ENCODE results near the gene USP24. TPM values are rescaled to one million over a fixed set of nuclear protein-coding genes. Genes with fewer than 3 reads are reported as not detected.

Gene USP24
- total RNA-seq, 1 donor from 2014 or later = 58.6 TPM

DNA sequence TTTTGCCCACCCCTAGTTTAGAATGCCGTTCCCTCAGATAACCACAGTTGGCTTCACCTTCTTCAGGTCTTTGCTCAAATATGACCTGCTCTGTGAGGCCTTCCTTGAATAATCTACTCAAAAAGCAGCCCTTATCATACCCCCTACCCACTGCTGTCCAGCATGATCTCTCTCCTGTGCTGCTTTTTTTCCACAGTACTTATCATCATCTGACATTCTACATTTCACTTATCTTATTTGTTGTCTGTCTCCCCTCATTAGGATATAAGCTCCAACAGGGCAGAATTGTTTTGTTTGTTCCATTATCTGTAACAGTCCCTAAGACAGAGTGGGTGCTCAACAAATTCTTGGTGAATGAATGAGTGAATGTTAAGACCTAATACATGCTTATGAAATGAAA lies 18.1 kb downstream of the USP24 start:
- no peak for DNase-seq

GRCh38 chr1:55196433-55197035 lies 18.6 kb downstream of the USP24 start:
- DNase-seq = no peak

- no peak for DNase-seq
Measured at GRCh38 chr1:55195521-55196233, 19.5 kb downstream of the USP24 start.

DNA sequence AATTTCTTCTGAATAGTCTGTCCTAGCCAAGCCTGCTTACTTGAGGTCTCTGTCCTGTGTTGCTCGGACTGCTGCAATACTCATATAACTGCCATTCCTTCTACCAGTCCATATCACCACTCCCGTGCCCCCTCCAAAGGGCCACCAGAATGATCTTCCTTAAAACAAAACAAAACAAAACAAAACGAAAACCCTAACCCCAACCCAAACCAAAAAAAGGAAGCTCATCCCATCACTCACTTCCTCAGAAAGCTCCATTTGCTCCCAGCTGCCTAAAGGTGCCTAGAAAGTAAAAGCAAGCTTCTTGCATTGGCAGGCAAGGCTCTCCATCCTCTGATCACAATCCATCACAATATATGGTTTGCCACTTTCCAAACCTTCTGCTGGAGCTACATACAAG lies 20.3 kb downstream of the USP24 start:
- DNase-seq = no peak

- no peak for DNase-seq
Measured at GRCh38 chr1:55192093-55192492, 23.1 kb downstream of the USP24 start.

DNA sequence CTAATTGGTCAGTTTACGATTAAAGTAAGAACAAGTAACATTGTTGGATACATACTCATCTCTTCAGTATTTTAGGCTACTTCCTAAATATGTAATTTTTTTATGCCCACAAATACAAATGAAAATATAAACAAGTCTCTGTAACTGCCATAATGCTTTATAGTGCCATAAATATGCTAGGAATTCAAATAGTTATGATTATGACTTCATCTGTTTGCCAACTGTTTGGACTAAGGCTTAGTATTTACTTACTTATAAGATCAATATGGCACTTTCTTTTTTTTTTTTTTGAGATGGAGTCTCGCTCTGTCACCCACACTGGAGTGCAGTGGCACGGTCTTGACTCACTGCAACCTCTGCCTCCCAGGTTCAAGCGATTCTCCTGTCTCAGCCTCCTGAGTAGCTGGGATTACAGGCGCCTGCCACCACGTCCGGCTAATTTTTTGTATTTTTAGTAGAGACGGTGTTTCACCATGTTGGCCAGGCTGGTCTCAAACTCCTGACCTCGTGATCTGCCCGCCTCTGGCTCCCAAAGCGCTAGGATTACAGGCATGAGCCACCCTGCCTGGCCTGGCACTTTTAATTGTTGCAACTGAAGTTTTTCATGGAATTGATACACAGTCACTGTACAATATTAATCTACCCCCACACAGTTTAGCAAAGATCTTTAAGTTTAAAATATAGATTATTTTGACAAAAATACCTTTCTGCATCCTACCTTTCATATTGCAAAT lies 23.8 kb downstream of the USP24 start:
- DNase-seq = peak; percentile 19

GRCh38 chr1:55190109-55190508 lies 25.1 kb downstream of the USP24 start:
- no peak for DNase-seq

DNA sequence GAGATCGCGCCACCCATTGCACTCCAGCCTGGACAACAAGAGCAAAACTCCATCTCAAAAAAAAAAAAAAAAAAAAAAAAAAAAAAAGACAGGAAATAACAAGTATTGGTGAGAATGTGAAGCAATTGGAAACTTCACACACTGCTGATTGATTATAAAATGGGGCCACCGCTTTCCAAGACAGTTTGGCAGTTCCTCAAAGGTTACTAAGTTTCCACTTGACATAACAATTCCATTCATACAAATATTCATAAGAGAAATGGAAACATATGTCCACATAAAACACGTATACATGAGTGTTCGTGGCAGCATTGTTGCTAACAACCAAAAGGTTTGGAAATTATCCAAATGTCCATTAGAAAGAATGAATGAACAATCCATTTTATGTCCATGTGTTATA lies 26.3 kb downstream of the USP24 start:
- DNase-seq = no peak

DNA sequence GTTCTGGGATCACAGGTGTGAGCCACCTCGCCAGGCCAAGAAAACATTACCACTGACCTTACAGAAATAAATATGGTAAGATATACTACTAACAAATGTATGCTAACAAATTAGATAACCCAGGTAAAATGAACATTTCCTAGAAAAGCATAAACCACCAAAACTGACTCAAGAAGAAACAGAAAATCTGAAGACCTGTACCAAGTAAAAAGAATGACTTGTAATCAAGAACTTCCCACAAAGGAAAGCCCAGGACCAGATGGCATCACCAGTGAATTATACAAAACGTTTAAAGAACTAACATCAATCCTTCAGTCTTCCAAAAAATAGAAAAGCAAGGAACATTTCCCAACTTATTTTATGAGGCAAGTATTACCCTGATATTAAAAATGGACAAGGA lies 29.3 kb downstream of the USP24 start:
- DNase-seq = no peak

GRCh38 chr1:55184859-55185258 lies 30.3 kb downstream of the USP24 start:
- no peak for DNase-seq

GRCh38 chr1:55181666-55182065 lies 33.5 kb downstream of the USP24 start:
- no peak for DNase-seq

- no peak for DNase-seq
Measured at GRCh38 chr1:55180075-55180670, 35.0 kb downstream of the USP24 start.

- DNase-seq = no peak
Measured at GRCh38 chr1:55179177-55179835, 35.9 kb downstream of the USP24 start.

DNA sequence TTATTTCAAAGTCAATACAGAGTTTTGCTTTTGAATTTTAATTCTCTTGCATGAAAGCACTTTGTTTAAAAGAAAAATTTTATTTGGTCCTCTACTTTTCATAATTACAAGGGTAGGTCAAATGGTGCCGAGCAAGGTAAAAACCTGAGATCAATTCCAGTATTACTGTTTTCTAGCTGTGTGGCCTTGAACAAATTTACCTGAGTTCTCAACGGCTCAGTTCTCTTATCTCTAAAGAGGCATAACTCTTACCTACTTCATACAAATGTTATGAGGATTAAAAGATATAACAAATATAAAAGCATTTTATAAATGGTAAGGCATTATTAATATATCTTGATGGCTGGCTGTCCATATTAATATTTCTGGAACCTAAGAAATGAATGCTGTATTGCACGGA lies 42.5 kb downstream of the USP24 start:
- no peak for DNase-seq

- no peak for DNase-seq
Measured at GRCh38 chr1:55172272-55172671, 42.9 kb downstream of the USP24 start.

DNA sequence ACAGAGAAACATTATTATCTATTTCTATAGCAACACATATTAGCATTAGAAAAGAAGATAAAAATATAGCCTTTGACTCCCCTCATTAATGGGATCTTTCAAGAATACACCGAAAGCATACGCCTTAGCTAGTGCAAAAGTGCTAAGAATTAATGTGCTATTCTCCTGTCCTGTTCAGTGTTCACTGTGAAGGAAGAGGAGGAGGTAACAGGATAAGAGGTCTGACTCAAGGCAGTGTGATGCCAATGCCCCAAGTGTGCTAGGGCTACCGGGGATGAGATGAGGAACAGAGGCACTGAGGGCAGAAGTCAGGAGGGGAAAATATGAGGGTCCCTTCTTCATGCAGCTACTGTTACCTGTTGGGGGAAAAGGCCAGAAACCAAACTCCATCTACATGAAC lies 43.5 kb downstream of the USP24 start:
- DNase-seq = no peak

GRCh38 chr1:55170426-55170825 lies 44.7 kb downstream of the USP24 start:
- DNase-seq = no peak

- DNase-seq = no peak
Measured at GRCh38 chr1:55169126-55169525, 46.0 kb downstream of the USP24 start.

DNA sequence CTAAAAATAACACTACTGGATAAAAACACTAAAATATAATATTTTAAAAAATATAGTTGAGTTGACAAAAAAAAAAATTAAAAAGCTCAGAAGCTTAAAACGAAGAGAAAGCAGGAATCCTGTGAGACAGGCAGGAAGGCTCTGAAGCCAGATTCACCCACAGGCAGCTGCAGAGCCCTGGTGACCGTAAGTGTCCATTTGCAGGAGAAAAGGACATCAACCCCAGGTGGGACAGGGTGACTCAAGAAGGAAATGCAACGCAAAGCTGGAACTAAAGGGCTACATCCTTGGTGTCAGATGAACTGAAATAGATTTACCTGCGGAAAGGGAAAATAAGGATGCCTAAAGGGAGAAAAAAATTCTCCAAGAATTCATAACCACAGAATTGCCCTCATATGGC lies 46.8 kb downstream of the USP24 start:
- no peak for DNase-seq

DNA sequence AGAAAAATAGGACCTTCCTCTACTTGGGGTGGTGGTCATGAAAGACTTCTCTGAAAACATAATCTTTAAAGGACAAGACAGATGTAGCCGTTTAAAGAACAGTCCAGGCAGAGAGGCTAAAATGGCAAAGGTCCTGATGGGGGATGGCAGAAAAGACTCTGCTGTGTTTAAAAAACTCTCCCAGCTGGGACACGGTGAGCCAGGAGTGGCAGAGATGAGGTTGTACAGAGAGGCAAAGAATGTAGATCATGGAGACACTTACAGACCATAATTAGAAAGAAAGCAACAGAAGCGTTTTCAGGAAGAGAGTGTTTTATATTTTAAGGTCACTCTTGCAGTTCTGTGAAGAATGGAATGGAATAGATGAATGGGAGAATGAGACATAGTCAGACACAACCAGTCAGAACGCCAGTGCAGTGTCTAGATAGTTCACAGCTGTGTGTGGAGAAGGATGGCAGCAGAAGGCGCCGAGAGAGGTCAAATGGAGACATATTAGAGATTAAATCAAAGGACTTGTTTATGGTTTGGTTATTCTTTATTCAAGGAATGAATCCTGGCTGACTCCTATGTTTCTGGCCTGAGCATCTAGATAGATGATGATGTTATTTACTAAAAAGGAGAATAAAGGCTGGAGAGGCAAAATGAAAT lies 47.8 kb downstream of the USP24 start:
- no peak for DNase-seq

GRCh38 chr1:55164906-55165305 lies 50.3 kb downstream of the USP24 start:
- no peak for DNase-seq

DNA sequence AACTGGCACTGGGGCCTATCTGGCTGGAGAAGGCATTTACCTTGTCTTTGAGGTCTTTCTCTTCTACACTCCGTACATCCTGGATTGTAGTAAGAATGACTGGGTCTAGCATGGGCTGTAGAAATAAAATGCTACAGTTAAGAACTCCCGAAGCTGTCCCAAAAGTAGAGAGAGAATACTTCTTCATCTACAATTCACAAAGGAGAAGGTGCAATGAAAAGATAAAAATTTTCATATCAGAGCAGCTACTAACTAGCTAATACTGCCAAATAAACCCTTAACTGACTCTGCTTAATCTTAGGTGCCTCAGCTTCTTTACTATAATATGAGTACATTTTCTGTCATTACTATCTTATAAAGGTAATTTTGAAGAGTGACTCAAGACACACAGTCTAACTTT lies 55.6 kb downstream of the USP24 start:
- no peak for DNase-seq
